GM13977 (cell line): ENCODE data around the gene RASGRF1.

Experiments
- DNase-seq: peaks from one replicate; pipeline ENCODE4 v3.0.0; 2012; ENCODE audit warnings: low spot score
- CTCF ChIP-seq: IDR thresholded peaks from 2 replicates; pipeline ENCODE4 v1.5.1; 2012; ENCODE audit warnings: mild to moderate bottlenecking, control low read depth; ENCODE audit not compliant: insufficient read depth; ENCODE audit errors: extremely low read depth, missing control alignments
- in situ Hi-C: fragments of 300-500 bp; cut with MboI; formaldehyde crosslinking; loops from one replicate; pipeline ENCODE4 v1.12.0; 2022; ENCODE audit warnings: low sequenced_read_pairs, low pct_unique_long_range_greater_than_20kb, mixed read lengths, inconsistent platforms; ENCODE audit not compliant: unreplicated experiment

The RASGRF1 gene

DNA sequence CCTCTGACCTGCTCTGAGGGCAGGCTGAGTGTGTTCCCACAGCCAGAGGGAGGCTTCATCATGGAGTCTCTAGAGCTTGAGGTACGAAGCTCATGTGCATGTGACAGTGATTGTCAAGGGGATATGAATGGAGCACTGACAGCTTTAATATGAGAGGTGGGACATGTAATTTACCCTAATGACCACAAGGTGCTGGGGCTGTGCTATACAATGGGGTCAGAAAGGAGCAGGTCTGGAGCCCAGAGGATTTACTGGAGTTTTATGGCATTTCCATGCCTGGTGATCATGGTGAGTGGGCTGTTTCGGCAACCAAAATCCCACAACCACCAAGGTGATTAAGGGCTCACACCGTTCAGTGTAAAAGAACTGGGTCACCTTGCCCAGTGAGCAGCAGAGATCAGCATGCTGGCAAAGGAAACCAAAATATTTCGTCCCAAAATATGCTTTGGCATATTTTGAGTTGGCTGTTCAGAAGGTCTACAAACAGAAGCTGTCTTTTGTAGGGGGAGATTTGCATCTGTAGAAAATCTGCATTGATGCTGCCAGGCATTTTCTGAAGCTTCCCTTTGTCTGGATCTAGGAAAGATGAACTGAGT lies 40.1 kb upstream of the RASGRF1 start:
- in situ Hi-C loops: no loop called here

DNA sequence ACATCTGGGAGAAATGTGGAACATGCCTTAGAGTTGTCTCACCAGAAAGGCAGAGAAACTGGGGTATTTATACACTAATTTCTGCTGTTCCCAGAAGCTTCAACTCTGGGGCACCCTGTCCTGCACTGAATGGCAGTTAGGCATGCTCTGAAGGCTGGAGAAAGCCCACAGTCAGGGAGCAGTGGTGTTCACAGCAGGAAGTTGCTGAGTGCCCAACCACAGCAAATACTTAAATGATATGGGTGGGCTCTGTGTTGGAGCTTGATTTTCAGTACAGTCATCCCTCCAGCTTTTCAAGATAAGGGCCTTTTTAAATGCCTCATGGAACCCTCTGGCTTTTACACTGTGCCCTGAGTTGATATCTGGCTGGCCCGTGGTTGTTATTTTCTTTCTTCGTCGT lies 38.7 kb upstream of the RASGRF1 start:
- in situ Hi-C loops: no loop called here
- no peak for DNase-seq
- no peak for TF ChIP-seq CTCF

More for the DNA sequence above, 40.1 kb upstream of the RASGRF1 start:
- TF ChIP-seq CTCF: peak; percentile 29
- DNase-seq: no peak

DNA sequence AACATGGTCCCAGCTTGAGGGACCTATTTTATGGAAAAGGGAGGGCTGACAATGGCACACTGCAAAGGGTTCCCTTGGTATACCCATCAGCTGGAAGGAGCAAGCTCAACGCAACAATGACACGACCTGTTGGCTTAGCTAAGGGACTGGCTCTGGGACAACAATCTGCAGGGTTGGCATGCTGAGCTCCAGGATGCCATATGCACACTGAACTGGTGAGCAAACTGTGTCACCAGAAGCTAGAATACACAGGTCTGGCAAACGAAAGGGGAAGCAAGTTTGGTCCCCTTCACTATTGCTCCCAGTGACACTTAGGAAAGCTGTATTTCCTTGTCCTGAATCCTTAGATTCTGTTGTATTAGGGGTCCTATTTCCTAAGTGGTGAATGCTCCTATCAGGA lies 38.0 kb upstream of the RASGRF1 start:
- in situ Hi-C loops: no loop called here
- no peak for DNase-seq
- TF ChIP-seq CTCF: no peak

- no peak for TF ChIP-seq CTCF
- in situ Hi-C loops: no loop called here
Measured at GRCh38 chr15:79124388-79124787, 33.8 kb upstream of the RASGRF1 start.

GRCh38 chr15:79122991-79123390 lies 32.4 kb upstream of the RASGRF1 start:
- TF ChIP-seq CTCF: no peak
- in situ Hi-C loops: no loop called here

More at GRCh38 chr15:79124388-79124787, 33.8 kb upstream of the RASGRF1 start:
- no peak for DNase-seq

GRCh38 chr15:79122391-79122790 lies 31.8 kb upstream of the RASGRF1 start:
- no peak for TF ChIP-seq CTCF
- no peak for DNase-seq
- in situ Hi-C loops: no loop called here

More at GRCh38 chr15:79122991-79123390, 32.4 kb upstream of the RASGRF1 start:
- DNase-seq: no peak

DNA sequence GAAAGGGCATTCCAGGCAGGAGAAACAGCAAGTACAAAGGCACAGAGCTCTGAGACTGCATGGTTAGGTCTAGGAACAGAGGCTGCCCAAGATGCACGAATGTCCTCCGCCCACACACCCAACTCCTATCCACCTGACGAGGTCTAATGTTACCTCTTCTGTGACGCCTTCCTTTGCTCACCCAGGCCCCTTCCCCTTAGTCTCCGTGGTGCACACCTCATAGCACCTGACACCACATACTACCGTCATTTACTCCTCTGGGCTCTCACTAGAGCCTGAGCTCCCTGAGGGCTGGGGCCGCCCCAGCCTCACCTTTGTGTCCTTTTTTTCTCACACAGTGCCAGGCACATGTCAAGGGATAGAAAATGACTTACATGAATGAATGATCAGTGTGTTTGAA lies 31.0 kb upstream of the RASGRF1 start:
- in situ Hi-C loops: no loop called here
- no peak for TF ChIP-seq CTCF
- no peak for DNase-seq
